ENCODE measurements around the gene PMEL. TPM values are rescaled to one million over a fixed set of nuclear protein-coding genes. Genes with fewer than 3 reads are reported as not detected.
"Not testable (repeated sequence)": the region's sequence is repeated elsewhere in the genome, so short reads cannot be mapped to it uniquely, and the experiment has no call there.

Gene PMEL
- total and polyA plus RNA-seq, 2 donors (not counting 1 experiment from before 2014, with no cell fraction given): 0.32 to 0.46 TPM

DNA sequence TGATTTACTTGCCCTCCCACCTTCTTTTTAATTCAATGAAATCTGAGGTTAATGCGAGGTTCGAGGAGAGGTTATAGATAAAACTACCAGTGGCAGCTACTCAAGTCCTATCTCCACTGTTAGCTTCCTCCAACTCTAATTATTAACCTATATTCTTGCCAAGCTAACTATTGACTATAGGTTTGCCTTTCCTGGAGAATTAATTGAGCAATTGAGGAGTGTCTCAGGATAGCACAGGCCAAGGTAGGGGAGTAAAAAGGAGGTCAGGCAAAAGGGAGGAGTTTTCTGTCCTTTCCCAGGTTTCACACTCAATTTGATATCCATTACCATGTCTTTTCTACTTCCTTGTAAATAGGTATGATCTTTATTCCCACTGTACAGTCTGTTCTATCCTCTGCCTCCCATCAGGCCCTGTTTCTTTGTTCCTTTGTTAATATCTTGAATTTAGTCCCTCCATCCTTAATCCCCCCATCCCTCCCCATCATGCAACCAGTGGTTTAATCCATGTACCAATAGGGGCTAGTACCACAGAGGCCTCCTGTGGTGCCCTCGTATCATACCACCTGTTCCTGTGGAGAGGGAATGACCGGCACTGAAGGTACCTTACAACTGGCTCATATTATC is 27.5 kb upstream of the PMEL start:
- H3K4me1 Mint-ChIP-seq: peaks cover 21% of the 10 kb centered on the region
- no peaks in the 10 kb centered on the region for H3K79me2 ChIP-seq (ENCODE audit: control insufficient read depth, insufficient read depth, low read length)
- H3K9ac ChIP-seq (ENCODE audit: low read length): no peak overlapping the region
- DNase-seq: no peak
- no peak overlapping the region for H2AFZ ChIP-seq (ENCODE audit: insufficient read depth, low read depth, low read length, poor library complexity, severe bottlenecking)
- H3K9me3 ChIP-seq (ENCODE audit: control extremely low read depth in 1 of 3, control insufficient read depth in 2 of 3, insufficient read depth in 1 of 3, low read length in 2 of 3): no peaks in the 10 kb centered on the region
- H3K27me3 Mint-ChIP-seq: no peaks in the 10 kb centered on the region
- no peaks in the 10 kb centered on the region for H3K9me3 Mint-ChIP-seq (ENCODE audit: insufficient read depth)
- H3K4me1 ChIP-seq (ENCODE audit: control insufficient read depth in 2 of 2, insufficient read depth in 2 of 2, low read length in 2 of 2): peaks cover 13 to 18% of the 10 kb centered on the region in 2 donors
- no peak overlapping the region for H3K4me3 Mint-ChIP-seq
- no peak overlapping the region for H3K4me3 ChIP-seq (ENCODE audit: control extremely low read depth in 1 of 5, extremely low read depth in 1 of 5, insufficient read depth in 1 of 5, low read depth in 2 of 5, low read length in 4 of 5)
- H3K27me3 ChIP-seq (replicated peaks in 1 of 4; ENCODE audit: control extremely low read depth in 1 of 4, control insufficient read depth in 3 of 4, insufficient read depth in 4 of 4, low read length in 3 of 4): peaks cover 0 to 4% (median 0%) of the 10 kb centered on the region in 4 experiments
- H3K4me2 ChIP-seq (replicated peaks; ENCODE audit: low read depth, low read length, poor library complexity, severe bottlenecking): no peak overlapping the region
- no peaks in the 10 kb centered on the region for H4K20me1 ChIP-seq (ENCODE audit: control insufficient read depth, insufficient read depth, low read length, poor library complexity, severe bottlenecking)
- intact Hi-C loops (cut with micrococcal nuclease): no loop called here
- peaks cover 8 to 48% of the 10 kb centered on the region in 2 experiments for H3K36me3 ChIP-seq (replicated peaks in 1 of 2; ENCODE audit: control extremely low read depth in 1 of 2, control insufficient read depth in 1 of 2, extremely low read depth in 1 of 2, insufficient read depth in 2 of 2, low read length in 1 of 2)
- no peak for ATAC-seq (ENCODE audit: low read depth)
- TF ChIP-seq, protein P1, sequence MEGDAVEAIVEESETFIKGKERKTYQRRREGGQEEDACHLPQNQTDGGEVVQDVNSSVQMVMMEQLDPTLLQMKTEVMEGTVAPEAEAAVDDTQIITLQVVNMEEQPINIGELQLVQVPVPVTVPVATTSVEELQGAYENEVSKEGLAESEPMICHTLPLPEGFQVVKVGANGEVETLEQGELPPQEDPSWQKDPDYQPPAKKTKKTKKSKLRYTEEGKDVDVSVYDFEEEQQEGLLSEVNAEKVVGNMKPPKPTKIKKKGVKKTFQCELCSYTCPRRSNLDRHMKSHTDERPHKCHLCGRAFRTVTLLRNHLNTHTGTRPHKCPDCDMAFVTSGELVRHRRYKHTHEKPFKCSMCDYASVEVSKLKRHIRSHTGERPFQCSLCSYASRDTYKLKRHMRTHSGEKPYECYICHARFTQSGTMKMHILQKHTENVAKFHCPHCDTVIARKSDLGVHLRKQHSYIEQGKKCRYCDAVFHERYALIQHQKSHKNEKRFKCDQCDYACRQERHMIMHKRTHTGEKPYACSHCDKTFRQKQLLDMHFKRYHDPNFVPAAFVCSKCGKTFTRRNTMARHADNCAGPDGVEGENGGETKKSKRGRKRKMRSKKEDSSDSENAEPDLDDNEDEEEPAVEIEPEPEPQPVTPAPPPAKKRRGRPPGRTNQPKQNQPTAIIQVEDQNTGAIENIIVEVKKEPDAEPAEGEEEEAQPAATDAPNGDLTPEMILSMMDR (IDR thresholded peaks at IDR 0.05): no peak
- TF ChIP-seq EZH2 (IDR thresholded peaks at IDR 0.05; ENCODE audit: borderline replicate concordance, insufficient read depth, low read depth, low read length, poor library complexity, severe bottlenecking): no peak
- ChIA-PET POLR2A (interaction anchor here (0.6 kb wide), 1 partner anchor 212 kb away, joined by 3 read pairs; no protein-coding TSS in a partner anchor), CTCF (interaction anchor here (0.8 to 1.7 kb wide), 5 partner anchors 9 to 53 kb away, joined by 3 to 4 read pairs (median 4); no protein-coding TSS in a partner anchor)
- WGBS (ENCODE audit: insufficient coverage): 100% methylated on average over 1 of the region's 4 CpGs
- no peak overlapping the region for H3K27ac Mint-ChIP-seq
- H3K27ac ChIP-seq (ENCODE audit: low read length in 2 of 2): no peak overlapping the region

DNA sequence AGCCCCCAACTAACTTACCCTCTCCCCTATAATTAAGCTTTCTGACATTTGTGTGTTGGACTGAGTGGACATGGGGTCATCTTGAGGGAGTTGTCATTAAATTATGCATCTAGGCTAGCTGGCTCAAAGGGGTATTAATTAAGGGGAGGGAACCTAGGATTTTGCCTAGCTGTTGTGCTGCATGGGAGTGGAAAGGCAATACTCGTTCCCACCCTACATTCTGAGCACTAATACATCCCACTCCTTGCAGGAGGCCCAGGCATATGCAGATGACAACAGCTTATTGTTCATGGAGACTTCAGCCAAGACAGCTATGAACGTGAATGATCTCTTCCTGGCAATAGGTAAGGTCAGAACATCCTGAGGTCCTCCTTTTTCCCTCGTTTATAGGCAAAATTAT is 25.3 kb upstream of the PMEL start:
- H3K4me3 Mint-ChIP-seq: no peak overlapping the region
- DNase-seq (no peak), ATAC-seq (ENCODE audit: low read depth) (no peak)
- Histone ChIP-seq H3K4me1 (ENCODE audit: control insufficient read depth in 2 of 2, insufficient read depth in 2 of 2, low read length in 2 of 2) (peaks cover 0 to 2% of the 10 kb centered on the region in 2 donors), H4K20me1 (ENCODE audit: control insufficient read depth, insufficient read depth, low read length, poor library complexity, severe bottlenecking) (no peaks in the 10 kb centered on the region), H3K4me3 (ENCODE audit: control extremely low read depth in 1 of 5, extremely low read depth in 1 of 5, insufficient read depth in 1 of 5, low read depth in 2 of 5, low read length in 4 of 5) (no peak overlapping the region), H3K9me3 (ENCODE audit: control extremely low read depth in 1 of 3, control insufficient read depth in 2 of 3, insufficient read depth in 1 of 3, low read length in 2 of 3) (no peaks in the 10 kb centered on the region), H3K4me2 (replicated peaks; ENCODE audit: low read depth, low read length, poor library complexity, severe bottlenecking) (no peak overlapping the region), H2AFZ (ENCODE audit: insufficient read depth, low read depth, low read length, poor library complexity, severe bottlenecking) (no peak overlapping the region), H3K9ac (ENCODE audit: low read length) (no peak overlapping the region), H3K79me2 (ENCODE audit: control insufficient read depth, insufficient read depth, low read length) (peaks cover 2% of the 10 kb centered on the region), H3K27me3 (replicated peaks in 1 of 4; ENCODE audit: control extremely low read depth in 1 of 4, control insufficient read depth in 3 of 4, insufficient read depth in 4 of 4, low read length in 3 of 4) (no peaks in the 10 kb centered on the region), H3K27ac (ENCODE audit: low read length in 2 of 2) (no peak overlapping the region), H3K36me3 (replicated peaks in 1 of 2; ENCODE audit: control extremely low read depth in 1 of 2, control insufficient read depth in 1 of 2, extremely low read depth in 1 of 2, insufficient read depth in 2 of 2, low read length in 1 of 2) (peaks cover 10 to 60% of the 10 kb centered on the region in 2 experiments)
- 100% methylated on average over 1 of the region's 3 CpGs for WGBS (ENCODE audit: insufficient coverage)
- TF ChIP-seq EZH2 (IDR thresholded peaks at IDR 0.05; ENCODE audit: borderline replicate concordance, insufficient read depth, low read depth, low read length, poor library complexity, severe bottlenecking): no peak
- TF ChIP-seq, protein P1 (IDR thresholded peaks at IDR 0.05): no peak
- H3K27me3 Mint-ChIP-seq: no peaks in the 10 kb centered on the region
- no peaks in the 10 kb centered on the region for H3K9me3 Mint-ChIP-seq (ENCODE audit: insufficient read depth)
- no peak overlapping the region for H3K27ac Mint-ChIP-seq
- CTCF ChIA-PET: interaction anchor here (1.1 to 1.5 kb wide), 3 partner anchors 38 to 56 kb away, joined by 3 to 7 read pairs (median 3); no protein-coding TSS in a partner anchor
- H3K4me1 Mint-ChIP-seq: peaks cover 2% of the 10 kb centered on the region
- intact Hi-C loops (cut with micrococcal nuclease): no loop called here
- POLR2A ChIA-PET: interaction anchor here (0.6 to 0.8 kb wide), 2 partner anchors 17 to 162 kb away, joined by 3 to 5 read pairs; partner anchors contain the start of genes DNAJC14 and RAB5B

DNA sequence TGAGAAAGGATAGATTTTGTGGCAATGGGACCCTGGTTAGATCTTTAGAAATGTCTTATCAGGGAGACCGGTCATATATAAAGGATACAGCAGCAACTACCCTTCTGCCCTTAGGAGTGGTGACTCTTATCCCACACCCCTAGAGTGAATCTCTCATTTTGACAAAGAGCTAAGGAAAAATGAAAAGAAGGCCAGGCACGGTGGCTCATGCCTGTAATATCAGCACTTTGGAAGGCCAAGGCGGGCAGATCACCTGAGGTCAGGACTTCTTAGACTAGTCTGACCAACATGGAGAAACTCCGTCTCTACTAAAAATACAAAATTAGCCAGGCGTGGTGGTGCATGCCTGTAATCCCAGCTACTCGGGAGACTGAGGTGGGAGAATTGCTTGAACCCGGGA is 20.1 kb upstream of the PMEL start:
- intact Hi-C loops (cut with micrococcal nuclease); H3K4me3 ChIP-seq (ENCODE audit: control extremely low read depth in 1 of 5, extremely low read depth in 1 of 5, insufficient read depth in 1 of 5, low read depth in 2 of 5, low read length in 4 of 5); POLR2A ChIA-PET; H3K9me3 Mint-ChIP-seq (ENCODE audit: insufficient read depth); DNase-seq; H3K9ac ChIP-seq (ENCODE audit: low read length); H3K27ac ChIP-seq (ENCODE audit: low read length in 2 of 2); ATAC-seq (ENCODE audit: low read depth); H3K4me2 ChIP-seq (replicated peaks; ENCODE audit: low read depth, low read length, poor library complexity, severe bottlenecking); H3K9me3 ChIP-seq (ENCODE audit: control extremely low read depth in 1 of 3, control insufficient read depth in 2 of 3, insufficient read depth in 1 of 3, low read length in 2 of 3); H3K27me3 ChIP-seq (replicated peaks in 1 of 4; ENCODE audit: control extremely low read depth in 1 of 4, control insufficient read depth in 3 of 4, insufficient read depth in 4 of 4, low read length in 3 of 4); H3K4me3 Mint-ChIP-seq; H3K27ac Mint-ChIP-seq; H2AFZ ChIP-seq (ENCODE audit: insufficient read depth, low read depth, low read length, poor library complexity, severe bottlenecking); H3K27me3 Mint-ChIP-seq: not testable (repeated sequence)
- 98% methylated on average over 5 of the region's 7 CpGs for WGBS (ENCODE audit: insufficient coverage)
- H3K4me1 ChIP-seq (ENCODE audit: control insufficient read depth in 2 of 2, insufficient read depth in 2 of 2, low read length in 2 of 2): peaks cover 23% of the 10 kb centered on the region in 2 donors
- H3K79me2 ChIP-seq (ENCODE audit: control insufficient read depth, insufficient read depth, low read length): peaks cover 27% of the 10 kb centered on the region
- H3K4me1 Mint-ChIP-seq: peaks cover 18% of the 10 kb centered on the region
- peaks cover 14% of the 10 kb centered on the region for H4K20me1 ChIP-seq (ENCODE audit: control insufficient read depth, insufficient read depth, low read length, poor library complexity, severe bottlenecking)
- peaks cover 6 to 32% of the 10 kb centered on the region in 2 experiments for H3K36me3 ChIP-seq (replicated peaks in 1 of 2; ENCODE audit: control extremely low read depth in 1 of 2, control insufficient read depth in 1 of 2, extremely low read depth in 1 of 2, insufficient read depth in 2 of 2, low read length in 1 of 2)
- CTCF ChIA-PET: interaction anchor here (1.1 to 2.4 kb wide), 4 partner anchors 10 to 44 kb away, joined by 3 to 10 read pairs (median 4); partner anchors contain the start of gene RAB5B
